ENCODE data around the gene INTS6.

GRCh38 chr13:51420681-51421490, 31.9 kb downstream of the INTS6 start:
- TF ChIP-seq CTCF (IDR thresholded peaks at IDR 0.05) (no peak), POLR2AphosphoS5 (IDR thresholded peaks at IDR 0.05) (no peak), POLR2A (IDR thresholded peaks at IDR 0.05) (no peak)
